ENCODE data around the gene C10orf90. TPM values are rescaled to one million over a fixed set of nuclear protein-coding genes. Genes with fewer than 3 reads are reported as not detected.
A peak's percentile ranks its signal among the peaks of the same experiment; 100 is the strongest.

C10orf90 gene
- total and polyA plus RNA-seq, 2 donors (not counting 3 experiments of a cell fraction or from before 2014, with no cell fraction given) = not detected

- DNase-seq (ENCODE audit: low read depth, low spot score) = peak; percentile 10
- BruUV-seq (replicated peaks) = no TSS peak
- Histone ChIP-seq H3K27me3 (ENCODE audit: control insufficient read depth in 2 of 2, insufficient read depth in 2 of 2, low read length in 2 of 2) (peaks cover 3 to 22% of the 10 kb centered on the region in 2 experiments), H3K9ac (replicated peaks; ENCODE audit: extremely low read depth, insufficient read depth, low read length) (no peak within 1 kb of the TSS), H3K9me3 (replicated peaks; ENCODE audit: control insufficient read depth, insufficient read depth, low read length) (no peaks in the 10 kb centered on the region), H4K20me1 (replicated peaks; ENCODE audit: control insufficient read depth, extremely low read depth, insufficient read depth, low read length) (no peaks in the 10 kb centered on the region), H3K79me2 (ENCODE audit: control insufficient read depth, insufficient read depth, low read length) (no peaks in the 10 kb centered on the region), H3K4me2 (ENCODE audit: insufficient read depth, low read length) (peak within 1 kb of the TSS; percentile 71), H3K27ac (ENCODE audit: insufficient read depth, low read depth, low read length) (no peak within 1 kb of the TSS), H3K9me1 (replicated peaks; ENCODE audit: control insufficient read depth, extremely low read depth, insufficient read depth, low read length) (no peaks in the 10 kb centered on the region), H3K4me3 (replicated peaks in 1 of 3; ENCODE audit: insufficient read depth in 1 of 3, low read depth in 1 of 3, low read length in 3 of 3) (peak within 1 kb of the TSS in 2 of 3 experiments; percentile 32 to 33), H3K4me1 (ENCODE audit: control insufficient read depth, extremely low read depth, insufficient read depth, low read length) (no peaks in the 10 kb centered on the region), H3K36me3 (ENCODE audit: control insufficient read depth in 2 of 2, extremely low read depth in 1 of 2, insufficient read depth in 2 of 2, low read length in 2 of 2) (no peaks in the 10 kb centered on the region), H2AFZ (ENCODE audit: low read depth, low read length) (peak within 1 kb of the TSS; percentile 50)
- intact Hi-C loops (cut with micrococcal nuclease) = loop anchor here (1.0 to 10.0 kb wide), 5 partner anchors 293 to 643 kb away; no protein-coding TSS in a partner anchor
- TF ChIP-seq CTCF (IDR thresholded peaks at IDR 0.05; ENCODE audit: extremely low read depth in 1 of 2, insufficient read depth in 1 of 2, low read depth in 1 of 2, low read length in 2 of 2) (no peak), POLR2A (IDR thresholded peaks at IDR 0.05; ENCODE audit: low read depth, low read length) (no peak), EZH2 (IDR thresholded peaks at IDR 0.05; ENCODE audit: borderline replicate concordance, low read depth, low read length, severe bottlenecking) (no peak), JUN (IDR thresholded peaks at IDR 0.05; ENCODE audit: borderline replicate concordance, insufficient read depth, insufficient read length, low read depth) (no peak)
- TF ChIP-seq, protein P1, sequence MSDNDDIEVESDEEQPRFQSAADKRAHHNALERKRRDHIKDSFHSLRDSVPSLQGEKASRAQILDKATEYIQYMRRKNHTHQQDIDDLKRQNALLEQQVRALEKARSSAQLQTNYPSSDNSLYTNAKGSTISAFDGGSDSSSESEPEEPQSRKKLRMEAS (IDR thresholded peaks at IDR 0.05; ENCODE audit: insufficient read depth, insufficient read length) = no peak
- dilution Hi-C loops (cut with MboI; ENCODE audit: extremely low pct_ligation_motif_present, low sequenced_read_pairs) = no loop called here
- ChIA-PET POLR2A (no interaction called here), CTCF (interaction anchor here (1.1 to 2.7 kb wide), 3 partner anchors 11 to 454 kb away, joined by 4 to 28 read pairs (median 7); no protein-coding TSS in a partner anchor)
- FAIRE-seq = peak; percentile 15
Measured at GRCh38 chr10:126387931-126388911, 282.3 kb downstream of the C10orf90 start, which contains the start of gene ADAM12. ADAM12 (minus strand) TSS chr10:126388477; CDS start chr10:126388145, 332 bp downstream.
